Choroid plexus epithelial cell (primary cell): ENCODE measurements around the gene TAAR1.
"Not testable (repeated sequence)": the region's sequence is repeated elsewhere in the genome, so short reads cannot be mapped to it uniquely, and the experiment has no call there.

Experiments used
- DNase-seq: peaks from one replicate; pipeline ENCODE4 v3.0.0-alpha.2; 2010; ENCODE audit warnings: low read depth
- H3K4me3 ChIP-seq: 2 replicates; pipeline ENCODE4 v1.5.1; 2011; ENCODE audit warnings: low read depth, mild to moderate bottlenecking, control low read depth, low read length, moderate library complexity
- CTCF ChIP-seq: conservative IDR thresholded peaks from 2 replicates; pipeline ENCODE4 v1.5.1; 2011; ENCODE audit warnings: low read depth, mild to moderate bottlenecking, control low read depth, inconsistent platforms, low read length, moderate library complexity

Gene TAAR1

DNA sequence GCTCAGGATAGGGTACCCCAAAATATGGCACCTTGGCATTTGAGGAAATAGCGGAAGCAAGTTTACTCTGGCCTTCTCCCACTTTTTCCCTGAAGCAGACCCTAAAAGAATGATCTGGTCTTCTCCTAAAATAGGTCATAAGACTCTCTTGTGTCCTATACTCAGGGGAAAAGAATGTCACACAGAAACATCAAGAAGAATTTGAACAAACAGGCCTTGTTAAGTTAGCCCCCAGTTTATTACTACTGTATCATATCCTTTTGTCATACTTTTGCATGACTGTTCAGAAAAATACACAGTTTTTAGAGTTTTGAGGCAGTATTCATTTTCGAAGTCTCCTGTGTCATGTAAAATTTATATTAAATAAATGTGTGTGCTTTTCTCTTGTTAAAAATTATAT lies 47.4 kb downstream of the TAAR1 start:
- H3K4me3 ChIP-seq = no peak overlapping the region
- no peak for TF ChIP-seq CTCF
- no peak for DNase-seq

DNA sequence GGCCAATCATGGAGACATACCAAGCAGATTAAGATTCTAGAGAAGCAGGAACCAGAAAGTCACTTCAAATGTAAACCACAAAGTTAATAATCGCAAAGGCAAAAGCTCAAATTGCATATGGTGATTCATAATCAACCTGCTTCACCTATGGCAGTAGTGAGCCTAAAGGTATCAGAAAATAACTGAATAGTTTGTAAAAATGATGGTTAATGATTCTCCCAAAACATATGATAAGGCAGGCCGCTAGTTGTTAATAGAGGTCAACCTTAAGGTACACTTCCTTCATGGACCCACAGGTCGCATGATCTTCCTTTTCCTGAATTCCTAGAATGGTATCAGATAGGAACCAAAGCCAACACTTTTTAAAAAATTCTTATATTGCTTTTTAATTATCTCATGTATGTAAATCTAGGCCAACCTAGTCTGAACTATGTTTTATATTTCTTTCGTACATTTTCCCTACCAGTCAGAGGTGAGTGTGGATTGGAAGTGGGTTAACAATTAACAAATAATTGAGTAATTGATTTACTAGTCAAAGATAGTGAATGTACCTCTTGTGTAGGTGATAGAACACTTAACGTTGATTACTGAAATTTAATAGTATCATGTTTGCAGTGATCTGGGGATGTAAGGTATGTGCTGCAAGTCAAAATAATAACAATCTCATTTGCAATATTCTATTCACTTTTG lies 51.3 kb downstream of the TAAR1 start:
- no peak for DNase-seq
- TF ChIP-seq CTCF = no peak
- no peak overlapping the region for H3K4me3 ChIP-seq

DNA sequence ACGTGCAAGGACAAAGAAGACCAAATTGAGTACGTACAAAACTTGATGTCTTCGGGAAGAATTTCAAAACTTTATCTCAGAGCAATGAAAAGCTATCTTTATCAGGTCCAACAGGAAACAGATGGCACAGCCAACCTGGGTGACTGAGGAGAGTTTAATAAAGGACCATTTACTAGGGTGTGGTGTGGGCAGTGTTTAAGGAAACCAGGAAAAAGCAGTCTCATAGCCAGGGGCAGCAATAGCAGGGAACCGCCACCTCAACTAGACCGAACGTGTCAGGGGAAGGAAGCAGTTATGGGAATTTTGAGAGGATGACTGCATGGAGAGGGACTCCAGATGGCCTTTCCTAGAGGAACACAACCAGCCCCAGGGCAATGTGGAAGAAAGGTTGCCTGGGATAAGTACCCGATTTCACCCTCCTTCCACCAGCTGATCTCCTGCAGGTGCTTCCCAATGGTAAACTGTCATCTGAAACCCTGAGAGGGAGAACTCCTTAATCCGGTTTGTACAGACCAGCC lies 54.3 kb downstream of the TAAR1 start:
- no peak overlapping the region for H3K4me3 ChIP-seq
- DNase-seq = no peak
- no peak for TF ChIP-seq CTCF

- not testable (repeated sequence) for DNase-seq, H3K4me3 ChIP-seq
Measured at GRCh38 chr6:132600900-132601299, 58.1 kb downstream of the TAAR1 start.

DNA sequence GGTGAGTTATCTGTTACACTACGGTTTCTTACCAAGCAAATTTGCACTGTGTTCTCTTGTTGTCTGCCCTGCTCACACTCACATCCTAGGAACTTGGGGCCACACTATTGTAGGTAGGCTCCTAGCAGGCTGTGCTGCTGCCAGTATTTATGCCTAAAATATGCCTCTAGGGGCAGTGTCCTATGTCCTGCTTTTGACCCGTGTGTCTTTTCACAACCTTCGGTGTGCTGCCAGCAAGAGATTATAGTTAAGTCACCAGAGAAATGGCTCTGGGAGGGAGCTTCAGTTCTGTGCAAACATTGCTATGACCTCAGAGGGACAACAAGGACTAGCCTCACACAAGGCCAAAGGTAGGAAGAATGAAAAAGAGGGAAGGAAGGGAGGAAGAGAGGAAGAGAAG lies 60.5 kb downstream of the TAAR1 start:
- no peak for DNase-seq
- peak; percentile 33 for TF ChIP-seq CTCF

GRCh38 chr6:132596201-132596600 lies 62.8 kb downstream of the TAAR1 start:
- no peak overlapping the region for H3K4me3 ChIP-seq
- no peak for DNase-seq
- TF ChIP-seq CTCF = no peak

More for the DNA sequence above, 60.5 kb downstream of the TAAR1 start:
- no peak overlapping the region for H3K4me3 ChIP-seq
